GM19240 (cell line): ENCODE results near the gene OGFR.

ENCODE experiments used
- DNase-seq: peaks from one replicate; pipeline ENCODE4 v3.0.0; 2011; ENCODE audit warnings: low spot score; ENCODE audit not compliant: insufficient read length

The OGFR gene

GRCh38 chr20:62825986-62826645, 21.5 kb downstream of the OGFR start:
- DNase-seq, result no peak

- DNase-seq, result no peak
These were observed 22.1 kb downstream of the OGFR start for GRCh38 chr20:62826646-62827310.

GRCh38 chr20:62827311-62828038, 22.8 kb downstream of the OGFR start:
- DNase-seq, result no peak

GRCh38 chr20:62828051-62828450, 23.4 kb downstream of the OGFR start:
- DNase-seq, result no peak

- DNase-seq, result no peak
These were observed 24.0 kb downstream of the OGFR start for GRCh38 chr20:62828511-62829230.

GRCh38 chr20:62829231-62830230, 24.9 kb downstream of the OGFR start:
- DNase-seq, result no peak

- no peak for DNase-seq
These were observed 25.6 kb downstream of the OGFR start for GRCh38 chr20:62830251-62830650.

GRCh38 chr20:62830821-62831220, 26.2 kb downstream of the OGFR start:
- no peak for DNase-seq

GRCh38 chr20:62831361-62831788, 26.7 kb downstream of the OGFR start:
- DNase-seq, result no peak

GRCh38 chr20:62831854-62832211, 27.2 kb downstream of the OGFR start:
- no peak for DNase-seq

- DNase-seq, result no peak
These were observed 27.7 kb downstream of the OGFR start for GRCh38 chr20:62832212-62832922.

- DNase-seq, result no peak
These were observed 28.3 kb downstream of the OGFR start for GRCh38 chr20:62832951-62833391.

- no peak for DNase-seq
These were observed 30.5 kb downstream of the OGFR start for GRCh38 chr20:62834967-62835730.

- no peak for DNase-seq
These were observed 31.6 kb downstream of the OGFR start for GRCh38 chr20:62835931-62836861.

GRCh38 chr20:62836967-62837490, 32.4 kb downstream of the OGFR start:
- no peak for DNase-seq

GRCh38 chr20:62837790-62838127, 33.1 kb downstream of the OGFR start:
- DNase-seq, result no peak

- no peak for DNase-seq
These were observed 33.7 kb downstream of the OGFR start for GRCh38 chr20:62838128-62838891.
